ENCODE data around the gene SLC38A10.

The SLC38A10 gene

GRCh38 chr17:81265576-81265975 is 29.5 kb downstream of the SLC38A10 start:
- DNase-seq (ENCODE audit: low read depth), result no peak
- TF ChIP-seq CTCF (conservative IDR thresholded peaks at IDR 0.05; ENCODE audit: low read length), result no peak
- H3K4me3 ChIP-seq (ENCODE audit: low read length), result no peak overlapping the region

GRCh38 chr17:81264640-81265039 is 30.5 kb downstream of the SLC38A10 start:
- no peak overlapping the region for H3K4me3 ChIP-seq (ENCODE audit: low read length)
- TF ChIP-seq CTCF (conservative IDR thresholded peaks at IDR 0.05; ENCODE audit: low read length), result no peak
- no peak for DNase-seq (ENCODE audit: low read depth)

DNA sequence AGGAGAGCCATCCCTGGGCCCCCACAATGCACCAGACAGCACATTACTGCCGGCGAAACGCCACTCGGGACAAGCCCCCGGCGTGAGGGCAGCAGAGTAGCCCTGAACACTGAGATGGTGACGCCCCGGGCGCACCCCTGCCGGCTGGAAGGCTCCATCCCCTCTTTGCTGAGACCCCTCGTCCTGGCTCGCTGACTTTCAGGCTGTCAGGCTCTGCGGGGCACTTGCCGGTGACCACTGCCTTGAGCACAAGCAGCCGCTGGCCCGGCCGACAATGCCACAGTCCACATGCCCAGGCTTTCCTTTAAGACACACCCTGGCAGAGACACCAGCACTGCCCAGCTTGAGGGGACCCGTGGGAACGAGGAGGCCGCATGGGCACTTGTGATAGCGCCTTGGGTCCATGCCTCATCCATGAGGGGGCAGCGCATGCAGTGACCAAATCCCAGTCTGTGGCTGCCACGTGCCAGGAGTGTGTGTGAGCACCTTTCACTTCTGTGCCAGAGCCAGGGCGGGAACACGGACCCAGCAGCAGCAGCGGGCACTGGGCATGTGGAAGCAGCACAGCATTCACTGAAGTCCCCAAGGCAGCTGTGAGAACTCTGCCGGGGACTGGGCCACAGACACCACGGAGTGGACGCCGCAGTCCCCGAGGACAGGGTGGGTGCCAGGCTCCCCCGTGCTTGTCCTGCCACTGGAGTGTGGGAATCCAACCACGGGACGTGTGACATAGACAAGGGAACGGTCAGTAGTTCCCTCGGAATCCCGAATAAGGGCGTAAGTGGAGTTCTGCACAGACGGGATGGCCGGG is 31.5 kb downstream of the SLC38A10 start:
- no peak overlapping the region for H3K4me3 ChIP-seq (ENCODE audit: low read length)
- no peak for DNase-seq (ENCODE audit: low read depth)
- TF ChIP-seq CTCF (conservative IDR thresholded peaks at IDR 0.05; ENCODE audit: low read length), result no peak

GRCh38 chr17:81261582-81262336 is 33.3 kb downstream of the SLC38A10 start:
- no peak overlapping the region for H3K4me3 ChIP-seq (ENCODE audit: low read length)
- no peak for DNase-seq (ENCODE audit: low read depth)
- TF ChIP-seq CTCF (conservative IDR thresholded peaks at IDR 0.05; ENCODE audit: low read length), result no peak

DNA sequence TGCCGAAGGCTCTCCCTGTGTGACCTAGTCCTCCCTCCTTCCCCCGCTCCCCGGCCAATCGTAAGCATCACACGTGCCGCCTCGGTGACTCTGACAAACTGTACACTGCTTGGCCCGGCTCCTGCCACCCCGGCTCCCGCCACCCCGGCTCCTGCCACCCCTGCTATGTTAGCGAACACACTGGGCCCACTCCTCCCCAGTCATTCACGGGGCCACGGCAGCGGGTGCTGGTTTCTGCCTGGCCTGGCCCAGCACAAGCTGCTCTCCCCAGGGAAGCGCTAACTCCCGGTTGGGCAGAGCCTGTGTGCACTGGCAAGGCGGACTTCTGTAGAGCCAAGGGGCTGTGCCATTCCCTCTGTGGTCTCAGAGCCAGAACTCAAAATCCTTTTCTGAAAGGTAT is 34.0 kb downstream of the SLC38A10 start:
- no peak for DNase-seq (ENCODE audit: low read depth)
- H3K4me3 ChIP-seq (ENCODE audit: low read length), result no peak overlapping the region
- no peak for TF ChIP-seq CTCF (conservative IDR thresholded peaks at IDR 0.05; ENCODE audit: low read length)

DNA sequence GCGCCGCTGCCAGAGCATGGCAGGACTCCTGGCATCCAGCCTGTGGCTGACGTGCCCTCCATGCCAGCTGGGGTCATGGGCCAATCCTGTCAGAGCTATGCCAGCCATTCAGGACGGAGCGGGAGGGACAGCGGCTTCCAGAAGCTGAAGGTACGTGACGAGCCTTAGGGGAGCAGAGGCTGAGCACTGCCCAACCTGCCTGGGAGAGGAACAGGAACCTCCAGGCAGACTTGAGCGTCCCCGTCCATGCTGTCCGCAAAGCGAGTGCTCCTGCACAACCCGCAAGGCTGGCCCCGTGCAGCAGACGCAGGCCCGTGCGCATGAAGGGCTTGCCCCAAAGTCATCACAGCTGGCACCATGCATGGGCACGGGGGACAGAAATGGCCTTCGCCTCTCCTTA is 34.5 kb downstream of the SLC38A10 start:
- no peak for DNase-seq (ENCODE audit: low read depth)
- TF ChIP-seq CTCF (conservative IDR thresholded peaks at IDR 0.05; ENCODE audit: low read length), result no peak
- H3K4me3 ChIP-seq (ENCODE audit: low read length), result no peak overlapping the region

- no peak for TF ChIP-seq CTCF (conservative IDR thresholded peaks at IDR 0.05; ENCODE audit: low read length)
- H3K4me3 ChIP-seq (ENCODE audit: low read length), result no peak overlapping the region
- DNase-seq (ENCODE audit: low read depth), result no peak
These were observed 34.9 kb downstream of the SLC38A10 start for GRCh38 chr17:81260171-81260570.

All from AG10803 (cell line).